KBM-7 (cell line): ENCODE measurements around the gene ALOX5AP.

Source experiments
- DNase-seq: peaks from one replicate; pipeline ENCODE4 v3.0.0-alpha.2; 2015
- in situ Hi-C: fragments of 300-500 bp; cut with MboI; formaldehyde crosslinking; loops from 2 replicates; pipeline ENCODE4 v1.14.3; 2020; ENCODE audit warnings: low sequenced_read_pairs, low pct_unique_long_range_greater_than_20kb, mixed read lengths

The ALOX5AP gene

GRCh38 chr13:30712536-30713532, 22.5 kb upstream of the ALOX5AP start:
- in situ Hi-C loops, result no loop called here
- peak; percentile 67 for DNase-seq

GRCh38 chr13:30714629-30715371, 20.5 kb upstream of the ALOX5AP start:
- in situ Hi-C loops, result no loop called here
- DNase-seq, result no peak

DNA sequence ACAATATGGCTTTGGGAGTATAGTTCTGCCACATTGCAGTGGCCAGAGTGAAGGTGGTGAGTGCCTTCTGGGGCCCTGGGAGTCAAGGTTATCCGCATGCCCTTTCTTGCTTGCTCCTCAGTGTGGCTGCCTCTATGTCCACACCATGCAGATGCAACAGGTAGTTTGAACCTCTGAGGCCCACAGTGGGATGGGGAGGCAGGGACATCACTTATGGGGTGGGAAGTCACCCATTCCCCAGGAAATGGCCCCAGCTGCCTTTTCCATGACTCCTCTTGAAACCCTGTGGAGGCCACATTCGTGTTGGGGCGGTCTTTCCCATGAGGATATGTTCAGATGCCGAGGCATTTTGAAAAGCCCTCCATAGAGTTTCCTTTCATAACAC, 20.0 kb upstream of the ALOX5AP start:
- no peak for DNase-seq
- in situ Hi-C loops, result no loop called here

- in situ Hi-C loops, result no loop called here
- no peak for DNase-seq
Observed at GRCh38 chr13:30715837-30716236, 19.5 kb upstream of the ALOX5AP start.

DNA sequence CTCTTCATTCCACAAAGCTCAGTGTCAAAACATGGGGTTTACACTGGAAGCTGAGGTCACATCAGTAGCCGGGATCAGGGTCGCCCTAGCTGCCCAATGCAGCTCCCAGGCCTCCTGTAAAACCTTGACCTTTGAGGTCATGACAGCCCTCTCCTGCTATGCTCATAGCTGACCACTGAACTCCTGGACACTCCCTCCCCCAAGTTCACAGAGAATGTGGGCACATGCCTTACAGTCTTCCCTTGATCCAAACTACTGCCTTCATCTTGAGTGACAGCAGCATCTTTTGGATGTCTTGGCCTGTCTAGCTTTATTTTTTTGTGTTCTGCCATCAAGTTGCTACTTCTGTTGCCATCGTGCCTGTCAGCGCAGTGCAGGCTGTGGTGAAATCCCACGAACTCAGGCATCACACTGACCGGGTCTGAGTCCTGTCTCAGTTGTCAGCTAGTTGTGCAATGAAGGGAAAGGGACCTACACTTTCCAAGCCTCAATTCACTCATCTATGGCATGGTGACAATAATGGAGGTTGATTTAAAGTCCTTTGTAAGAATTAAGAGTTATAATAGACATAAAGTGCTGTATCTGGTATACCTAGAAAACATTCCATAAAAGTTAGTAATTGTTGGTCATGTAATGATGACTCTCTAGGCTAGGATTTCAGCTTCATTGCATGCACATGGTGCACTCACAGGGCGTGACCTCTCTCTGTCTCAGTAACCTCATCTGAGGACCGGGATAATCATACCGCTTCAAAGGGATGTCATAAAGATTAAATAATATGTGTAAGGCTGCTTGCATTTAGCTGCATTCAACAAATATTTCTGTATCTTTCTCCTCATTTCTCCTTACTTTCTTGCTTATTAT, 16.4 kb upstream of the ALOX5AP start:
- no peak for DNase-seq
- in situ Hi-C loops, result no loop called here

DNA sequence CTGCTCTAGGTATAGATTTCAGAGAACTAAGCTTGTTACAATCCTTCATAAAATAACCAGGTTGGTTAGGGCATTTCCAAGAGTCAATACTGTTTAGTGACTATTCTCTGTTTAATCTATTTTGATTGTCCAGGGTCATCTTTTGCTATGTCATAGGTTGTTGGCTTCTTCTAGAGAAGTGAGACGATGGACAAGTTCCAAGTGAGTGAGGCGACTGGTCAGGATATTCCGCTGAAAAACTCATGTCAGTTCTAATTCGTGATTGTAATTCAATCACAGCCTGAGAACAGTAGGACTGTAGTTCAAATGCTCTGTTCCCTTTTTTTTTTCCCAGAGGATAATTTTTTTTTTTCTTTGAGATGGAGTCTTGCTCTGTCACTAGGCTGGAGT, 15.8 kb upstream of the ALOX5AP start:
- DNase-seq, result no peak
- in situ Hi-C loops, result no loop called here

- in situ Hi-C loops, result no loop called here
- DNase-seq, result peak; percentile 47
Observed at GRCh38 chr13:30720172-30720869, 15.0 kb upstream of the ALOX5AP start.

DNA sequence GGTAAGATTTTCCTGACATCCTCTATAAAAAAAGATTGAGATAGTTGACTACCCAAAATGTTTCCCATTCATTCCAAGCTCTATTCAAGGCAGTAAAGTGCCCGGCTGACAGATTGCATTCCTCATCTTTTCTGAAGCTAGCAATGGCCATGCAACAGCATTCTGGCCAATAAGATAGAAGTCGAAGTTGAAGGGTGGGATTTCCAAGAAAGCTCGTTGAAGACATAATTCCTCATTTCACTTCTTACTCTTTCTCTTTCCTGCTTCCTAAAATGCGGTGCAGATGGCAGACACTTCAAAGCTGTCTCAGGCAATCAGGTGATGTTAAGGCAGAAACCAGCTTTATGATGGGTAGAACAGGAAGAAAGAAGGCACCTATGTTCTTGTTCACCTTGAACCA, 13.4 kb upstream of the ALOX5AP start:
- no peak for DNase-seq
- in situ Hi-C loops, result no loop called here

GRCh38 chr13:30722361-30722760, 13.0 kb upstream of the ALOX5AP start:
- DNase-seq, result no peak
- in situ Hi-C loops, result no loop called here

GRCh38 chr13:30724778-30725177, 10.6 kb upstream of the ALOX5AP start:
- no peak for DNase-seq
- in situ Hi-C loops, result no loop called here

DNA sequence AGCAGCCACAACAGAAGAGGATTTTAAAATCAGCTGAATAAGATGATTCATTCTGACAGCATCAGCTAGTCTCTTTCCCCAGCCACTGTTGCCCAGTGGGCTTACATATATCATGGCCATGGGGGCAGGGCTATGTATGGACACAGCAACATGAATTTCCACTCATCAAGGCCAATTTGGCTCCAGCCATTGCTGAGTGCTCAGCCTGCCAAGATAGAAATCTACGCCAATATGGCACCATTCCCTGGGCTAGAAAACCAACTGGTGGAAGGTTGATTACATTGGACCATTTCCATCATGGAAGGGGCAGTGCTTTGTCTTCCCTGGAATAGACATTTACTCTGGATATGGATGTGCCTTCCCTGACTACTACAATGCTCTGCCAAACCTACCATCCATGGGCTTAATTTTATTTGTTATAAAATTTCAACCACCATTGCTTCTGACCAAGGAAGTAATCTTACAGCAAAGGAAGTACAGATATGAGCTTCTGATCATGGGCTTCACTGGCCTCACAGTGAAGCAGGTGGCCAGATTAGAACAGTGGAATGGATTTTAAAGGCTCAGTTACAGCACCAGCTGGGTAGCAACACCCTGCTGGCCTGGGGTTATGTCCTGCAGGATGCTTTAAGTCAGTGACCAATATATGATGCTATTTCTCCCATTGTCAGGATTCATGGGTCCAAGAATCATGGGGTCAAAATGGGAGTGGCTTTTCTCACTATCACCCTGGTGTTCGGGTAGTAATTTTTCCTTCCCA, 9.8 kb upstream of the ALOX5AP start:
- in situ Hi-C loops, result no loop called here
- DNase-seq, result no peak

DNA sequence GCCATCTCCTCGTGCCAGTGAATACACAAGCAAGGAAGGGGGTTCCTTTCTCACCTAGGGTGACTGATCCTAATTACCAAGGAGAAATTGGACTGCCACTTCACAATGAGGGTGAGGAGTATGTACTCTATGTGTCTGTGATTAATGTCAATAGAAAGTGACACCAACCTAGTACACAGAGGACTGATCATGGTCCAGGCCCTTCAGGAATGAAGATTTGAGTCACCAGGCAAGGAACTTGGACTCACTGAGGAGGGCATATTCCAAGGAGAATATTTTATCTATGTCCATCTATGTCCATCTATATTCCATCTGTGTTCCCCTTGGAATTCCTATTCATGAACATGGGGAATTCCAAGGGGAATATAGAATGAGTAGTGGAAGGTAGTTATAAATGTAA, 9.2 kb upstream of the ALOX5AP start:
- no peak for DNase-seq

GRCh38 chr13:30727491-30728355, 7.6 kb upstream of the ALOX5AP start:
- in situ Hi-C loops, result no loop called here

More for the DNA sequence above, 9.2 kb upstream of the ALOX5AP start:
- in situ Hi-C loops, result no loop called here

GRCh38 chr13:30729801-30730200, 5.5 kb upstream of the ALOX5AP start:
- in situ Hi-C loops, result no loop called here
- DNase-seq, result no peak

More at GRCh38 chr13:30727491-30728355, 7.6 kb upstream of the ALOX5AP start:
- DNase-seq, result no peak

GRCh38 chr13:30730526-30730925, 4.8 kb upstream of the ALOX5AP start:
- in situ Hi-C loops, result no loop called here
- DNase-seq, result no peak

- DNase-seq, result no peak
- in situ Hi-C loops, result no loop called here
Observed at GRCh38 chr13:30731361-30732045, 3.8 kb upstream of the ALOX5AP start.

- in situ Hi-C loops, result no loop called here
- no peak for DNase-seq
Observed at GRCh38 chr13:30732046-30732390, 3.3 kb upstream of the ALOX5AP start.
